Measurements from ENCODE around the gene RRM2. TPM values are rescaled to one million over a fixed set of nuclear protein-coding genes. Genes with fewer than 3 reads are reported as not detected.

The RRM2 gene
- total and polyA plus RNA-seq, 2 of the 4 experiments (the other 2 are of a cell fraction): 53.6 to 68.5 TPM

DNA sequence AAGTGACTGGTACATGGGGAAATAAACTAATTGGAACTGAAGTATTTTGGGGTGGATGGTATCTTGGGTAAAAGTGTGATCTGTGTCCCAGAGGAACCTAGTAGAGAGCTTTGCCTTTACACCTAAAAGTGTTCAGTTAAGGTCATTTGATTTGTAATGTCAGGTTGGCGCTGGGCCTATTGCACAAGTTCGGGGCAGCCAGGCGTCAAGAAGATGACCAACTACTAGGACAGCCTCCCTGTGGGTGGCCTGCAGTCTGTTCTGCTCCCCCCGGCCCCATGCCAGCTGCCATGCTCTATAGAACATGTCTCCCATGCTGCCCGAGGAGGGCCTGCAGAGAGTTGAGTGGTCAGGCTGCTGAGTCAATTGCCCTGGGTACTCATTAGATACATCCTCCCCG, 10.1 kb downstream of the RRM2 start:
- DNase-seq (no peak), ATAC-seq (ENCODE audit: low read depth) (no peak)
- Histone ChIP-seq H3K4ac (ENCODE audit: low read depth, low read length) (no peak overlapping the region), H3K27ac (ENCODE audit: insufficient read depth, low read length) (no peak overlapping the region), H3K36me3 (ENCODE audit: control insufficient read depth, insufficient read depth, low read length) (no peaks in the 10 kb centered on the region; the same call in 1 of the 2 replicates), H4K20me1 (ENCODE audit: insufficient read depth, low read length) (peaks cover 9% of the 10 kb centered on the region; the same call in 1 of the 2 replicates), H3K23ac (ENCODE audit: low read depth, low read length) (no peak overlapping the region), H2BK5ac (ENCODE audit: low read depth, low read length, poor library complexity, severe bottlenecking) (no peak overlapping the region), H4K5ac (ENCODE audit: low read depth, low read length) (no peak overlapping the region), H3K18ac (ENCODE audit: low read depth, low read length) (no peak overlapping the region), H3K4me3 (ENCODE audit: insufficient read depth, low read depth, low read length) (no peak overlapping the region), H3K4me1 (ENCODE audit: control insufficient read depth, insufficient read depth, low read length) (no peaks in the 10 kb centered on the region; the same call in 1 of the 2 replicates), H4K8ac (ENCODE audit: low read depth in 2 of 2, low read length in 2 of 2) (no peak overlapping the region), H2BK20ac (ENCODE audit: low read depth, low read length) (no peak overlapping the region), H3K9me1 (ENCODE audit: insufficient read depth, low read length) (peaks cover 21% of the 10 kb centered on the region), H4K91ac (ENCODE audit: insufficient read depth, low read depth, low read length) (no peak overlapping the region), H3K9ac (ENCODE audit: low read depth, low read length) (no peak overlapping the region), H3K56ac (ENCODE audit: extremely low read depth, insufficient read depth, low read length) (no peak overlapping the region), H3K27me3 (ENCODE audit: control insufficient read depth, insufficient read depth, low read length) (no peaks in the 10 kb centered on the region), H3K9me3 (ENCODE audit: control insufficient read depth, insufficient read depth, low read length) (no peaks in the 10 kb centered on the region), H2AK9ac (replicated peaks; ENCODE audit: low read depth, low read length, poor library complexity) (no peak overlapping the region), H2AFZ (replicated peaks; ENCODE audit: low read length, poor library complexity) (no peak overlapping the region), H2BK15ac (ENCODE audit: low read depth, low read length) (no peak overlapping the region), H2AK5ac (ENCODE audit: low read depth, low read length) (no peak overlapping the region), H2BK120ac (ENCODE audit: low read depth, low read length) (no peak overlapping the region), H3K79me1 (ENCODE audit: low read depth in 1 of 2, low read length in 2 of 2) (peaks cover 18 to 40% of the 10 kb centered on the region in 2 experiments), H3K4me2 (ENCODE audit: low read depth, low read length) (no peak overlapping the region), H3K14ac (replicated peaks; ENCODE audit: low read depth, low read length) (no peak overlapping the region)
- intact Hi-C loops (cut with micrococcal nuclease) (no loop called here), dilution Hi-C loops (cut with HindIII; ENCODE audit: low sequenced_read_pairs, unreplicated experiment) (no loop called here), in situ Hi-C loops (cut with MboI; ENCODE audit: low sequenced_read_pairs) (no loop called here)
- TF ChIP-seq MXI1 (IDR thresholded peaks at IDR 0.05; ENCODE audit: borderline replicate concordance, low read depth, low read length) (no peak), MAFK (IDR thresholded peaks at IDR 0.05; ENCODE audit: low read depth, low read length) (no peak), CEBPB (IDR thresholded peaks at IDR 0.05; ENCODE audit: low read depth, low read length) (no peak), BHLHE40 (IDR thresholded peaks at IDR 0.05; ENCODE audit: low read depth, low read length) (no peak), RCOR1 (IDR thresholded peaks at IDR 0.05; ENCODE audit: insufficient replicate concordance, low read length) (no peak), RAD21 (IDR thresholded peaks at IDR 0.05; ENCODE audit: low read length) (no peak), NFE2L2 (IDR thresholded peaks at IDR 0.05; ENCODE audit: low read depth, low read length) (no peak)
- WGBS, 2 experiments (ENCODE audit: extremely low coverage in 2 of 2, insufficient read length in 1 of 2): no CpG with 5 or more reads among the region's 6 CpGs
- no TSS peak for BruUV-seq (replicated peaks)
- POLR2A ChIA-PET (ENCODE audit: unreplicated experiment): no interaction called here
- CTCF ChIA-PET: no interaction called here
